SU-DHL-6 (cell line): ENCODE data around the gene M1AP.

ENCODE experiments used
- H2AFZ ChIP-seq: fragments of 200-600 bp; sonication (generic); 2 replicates; pipeline ENCODE4 v1.6.1; 2014; ENCODE audit warnings: low read depth, mild to moderate bottlenecking, moderate library complexity, mixed read lengths, antibody characterized with exemption, low read length; ENCODE audit not compliant: severe bottlenecking
- H3F3A ChIP-seq: fragments of 200-600 bp; shearing (Covaris generic); 2 replicates; pipeline ENCODE4 v1.6.0; 2016; ENCODE audit warnings: antibody characterized with exemption, mild to moderate bottlenecking; ENCODE audit not compliant: insufficient read depth
- H3K27ac ChIP-seq: fragments of 200-600 bp; sonication (generic); 2 replicates; pipeline ENCODE4 v1.5.1; 2016; ENCODE audit warnings: low read depth, mild to moderate bottlenecking, low read length, moderate library complexity, mixed read lengths
- H3K27me3 ChIP-seq: fragments of 200-600 bp; sonication (generic), shearing (Covaris generic); 2 replicates; pipeline ENCODE4 v1.6.0; 2014; ENCODE audit warnings: mild to moderate bottlenecking, low read length
- H3K36me3 ChIP-seq: fragments of 200-600 bp; sonication (generic); 2 replicates; pipeline ENCODE4 v1.6.1; 2014; ENCODE audit warnings: mild to moderate bottlenecking, low read length, mixed read lengths
- H3K4me2 ChIP-seq: fragments of 300-600, 200-600 bp; shearing (Covaris generic), sonication (generic); 2 replicates; pipeline ENCODE4 v1.6.0; 2014; ENCODE audit warnings: low read length, low read depth, mild to moderate bottlenecking; ENCODE audit not compliant: poor library complexity, severe bottlenecking
- H3K4me3 ChIP-seq: fragments of 200-600 bp; sonication (generic); 2 replicates; pipeline ENCODE4 v1.5.1; 2014; ENCODE audit warnings: antibody characterized with exemption, low read length, mild to moderate bottlenecking, mixed read lengths; ENCODE audit not compliant: insufficient read depth, poor library complexity, severe bottlenecking
- H3K79me2 ChIP-seq: fragments of 200-600 bp; sonication (generic); 2 replicates; pipeline ENCODE4 v1.6.1; 2014; ENCODE audit warnings: mild to moderate bottlenecking, low read length, moderate library complexity; ENCODE audit not compliant: insufficient read depth
- H3K9ac ChIP-seq: fragments of 200-600 bp; sonication (generic); 2 replicates; pipeline ENCODE4 v1.7.0; 2014; ENCODE audit warnings: mild to moderate bottlenecking, low read length
- H3K9me2 ChIP-seq: fragments of 200-600 bp; sonication (generic); replicated peaks from 2 replicates; pipeline ENCODE4 v1.6.1; 2014; ENCODE audit warnings: low read length; ENCODE audit not compliant: insufficient read depth
- H3K9me3 ChIP-seq: fragments of 200-600 bp; sonication (generic); 2 replicates; pipeline ENCODE4 v1.6.1; 2014; ENCODE audit warnings: low read length, mixed read lengths; ENCODE audit not compliant: insufficient read depth
- H4K20me1 ChIP-seq: fragments of 200-600 bp; sonication (generic); 2 replicates; pipeline ENCODE4 v1.6.1; 2014; ENCODE audit warnings: low read depth, mild to moderate bottlenecking, antibody characterized with exemption, low read length, moderate library complexity, mixed read lengths
- CTCF ChIP-seq: fragments of 200-600 bp; sonication (generic); IDR thresholded peaks from one replicate; pipeline ENCODE4 v1.5.1; 2017; ENCODE audit warnings: antibody characterized with exemption, mild to moderate bottlenecking, low read length, moderate library complexity; ENCODE audit not compliant: insufficient read depth, poor library complexity, severe bottlenecking
- EZH2phosphoT487 ChIP-seq: fragments of 200-600 bp; sonication (generic), shearing (Covaris generic); conservative IDR thresholded peaks from 2 replicates; pipeline ENCODE4 v1.6.1; 2018; ENCODE audit warnings: mild to moderate bottlenecking, antibody characterized with exemption, low read length, moderate library complexity, mixed read lengths

M1AP gene

GRCh38 chr2:74510272-74510671 is 137.9 kb downstream of the M1AP start:
- H3K27ac ChIP-seq: no peak overlapping the region
- H2AFZ ChIP-seq: no peak overlapping the region
- peaks cover 4% of the 10 kb centered on the region; the same call in 1 of the 2 replicates for H3F3A ChIP-seq
- no peaks in the 10 kb centered on the region for H3K27me3 ChIP-seq
- no peaks in the 10 kb centered on the region for H3K9me2 ChIP-seq
- H3K9ac ChIP-seq: no peak overlapping the region
- H3K79me2 ChIP-seq: 0 out of 2 replicates have a peak, but pooled peaks cover 3% of the 10 kb centered on the region
- no peak overlapping the region for H3K4me3 ChIP-seq
- no peaks in the 10 kb centered on the region for H3K9me3 ChIP-seq
- H3K36me3 ChIP-seq: no peaks in the 10 kb centered on the region
- no peaks in the 10 kb centered on the region for H4K20me1 ChIP-seq
- no peak for TF ChIP-seq CTCF
- no peak for TF ChIP-seq EZH2phosphoT487
- H3K4me2 ChIP-seq: no peak overlapping the region

- H3K79me2 ChIP-seq: 0 out of 2 replicates have a peak, but pooled peaks cover 3% of the 10 kb centered on the region
- peak overlapping the region; percentile 68 for H3K9ac ChIP-seq
- no peaks in the 10 kb centered on the region for H4K20me1 ChIP-seq
- no peaks in the 10 kb centered on the region for H3K36me3 ChIP-seq
- TF ChIP-seq CTCF (no peak), EZH2phosphoT487 (no peak)
- no peaks in the 10 kb centered on the region for H3K9me2 ChIP-seq
- no peaks in the 10 kb centered on the region for H3K27me3 ChIP-seq
- peak overlapping the region; percentile 70 for H3K4me3 ChIP-seq
- H2AFZ ChIP-seq: peak overlapping the region; percentile 98
- peak overlapping the region; percentile 90 for H3K27ac ChIP-seq
- peaks cover 4% of the 10 kb centered on the region; the same call in 1 of the 2 replicates for H3F3A ChIP-seq
- H3K9me3 ChIP-seq: no peaks in the 10 kb centered on the region
- H3K4me2 ChIP-seq: peak overlapping the region; percentile 66
These were observed 140.1 kb downstream of the M1AP start for GRCh38 chr2:74507926-74508520.
